ENCODE results near the gene CCL11. TPM values are rescaled to one million over a fixed set of nuclear protein-coding genes. Genes with fewer than 3 reads are reported as not detected.

Gene CCL11
- total RNA-seq, 4 donors from 2014 or later = not detected

- no peak for DNase-seq (ENCODE audit: low spot score in 2 of 2)
- no peak for TF ChIP-seq CTCF (IDR thresholded peaks at IDR 0.05)
- no peak for TF ChIP-seq POLR2A (IDR thresholded peaks at IDR 0.05)
- no peak overlapping the region for H3K4me3 ChIP-seq (ENCODE audit: low read depth, poor library complexity, severe bottlenecking)
- WGBS, 2 donors = 49 to 56% methylated on average over 7 of the region's 7 CpGs
- intact Hi-C loops (cut with DNase I; ENCODE audit: low total_unique reads) = no loop called here
Measured at GRCh38 chr17:34243364-34244320, 41.9 kb upstream of the CCL11 start.

GRCh38 chr17:34245351-34245905 is 40.1 kb upstream of the CCL11 start:
- TF ChIP-seq CTCF (IDR thresholded peaks at IDR 0.05) = no peak
- TF ChIP-seq POLR2A (IDR thresholded peaks at IDR 0.05) = no peak
- intact Hi-C loops (cut with DNase I; ENCODE audit: low total_unique reads) = no loop called here
- no peak overlapping the region for H3K4me3 ChIP-seq (ENCODE audit: low read depth, poor library complexity, severe bottlenecking)
- WGBS, 2 donors = 80 to 90% methylated on average over 6 of the region's 6 CpGs
- DNase-seq (ENCODE audit: low spot score in 2 of 2) = no peak

GRCh38 chr17:34246446-34246845 is 39.1 kb upstream of the CCL11 start:
- TF ChIP-seq POLR2A (IDR thresholded peaks at IDR 0.05) (no peak), CTCF (IDR thresholded peaks at IDR 0.05) (no peak)
- WGBS, 2 donors = 72 to 97% methylated on average over 1 of the region's 1 CpG
- intact Hi-C loops (cut with DNase I; ENCODE audit: low total_unique reads) = no loop called here
- H3K4me3 ChIP-seq (ENCODE audit: low read depth, poor library complexity, severe bottlenecking) = no peak overlapping the region
- no peak for DNase-seq (ENCODE audit: low spot score in 2 of 2)

- 82 to 84% methylated on average over 3 of the region's 3 CpGs for WGBS, 2 donors
- intact Hi-C loops (cut with DNase I; ENCODE audit: low total_unique reads) = no loop called here
- no peak overlapping the region for H3K4me3 ChIP-seq (ENCODE audit: low read depth, poor library complexity, severe bottlenecking)
- TF ChIP-seq CTCF (IDR thresholded peaks at IDR 0.05) (no peak), POLR2A (IDR thresholded peaks at IDR 0.05) (no peak)
- no peak for DNase-seq (ENCODE audit: low spot score in 2 of 2)
Measured at GRCh38 chr17:34246881-34247280, 38.7 kb upstream of the CCL11 start.

- DNase-seq (ENCODE audit: low spot score in 2 of 2) = no peak
- 45 to 53% methylated on average over 6 of the region's 6 CpGs for WGBS, 2 donors
Measured at GRCh38 chr17:34248511-34249024, 37.0 kb upstream of the CCL11 start.

More at GRCh38 chr17:34248511-34249024, 37.0 kb upstream of the CCL11 start:
- TF ChIP-seq CTCF (IDR thresholded peaks at IDR 0.05) (no peak), POLR2A (IDR thresholded peaks at IDR 0.05) (no peak)
- intact Hi-C loops (cut with DNase I; ENCODE audit: low total_unique reads) = no loop called here
- H3K4me3 ChIP-seq (ENCODE audit: low read depth, poor library complexity, severe bottlenecking) = no peak overlapping the region
